ENCODE results near the gene ALG12. TPM values are rescaled to one million over a fixed set of nuclear protein-coding genes. Genes with fewer than 3 reads are reported as not detected.

ALG12 gene
- total RNA-seq, 2 experiments from 2014 or later, result 11.4 to 11.7 TPM

DNA sequence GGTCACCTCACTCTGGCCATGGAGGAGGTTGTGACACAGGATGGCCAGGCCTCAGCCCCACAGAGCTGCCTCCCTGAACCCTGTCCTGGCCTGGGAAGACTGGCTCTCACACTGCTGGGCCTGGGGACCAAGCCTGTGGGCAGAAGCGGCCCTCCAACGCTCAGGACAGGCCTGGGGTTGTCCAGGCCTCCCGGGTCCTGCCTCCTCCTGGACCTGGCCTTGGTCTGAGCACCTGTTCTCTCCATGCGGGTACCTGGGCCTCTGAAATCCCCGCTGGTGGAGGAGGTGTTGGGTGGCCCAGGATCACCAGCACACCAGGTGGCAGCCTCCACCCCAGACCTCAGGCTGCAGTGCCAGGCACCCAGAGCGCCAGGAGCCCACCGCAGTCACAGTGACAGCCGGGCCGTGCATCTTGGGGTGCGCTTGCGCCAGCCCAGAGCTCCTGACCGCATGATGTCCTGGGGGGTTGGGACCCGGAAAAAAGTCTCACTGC lies 26.2 kb upstream of the ALG12 start:
- ChIA-PET CTCF (ENCODE audit: unreplicated experiment) (no interaction called here), POLR2A (no interaction called here)
- no peak overlapping the region for H2AFZ ChIP-seq (ENCODE audit: low read length)
- H3K4me3 ChIP-seq (ENCODE audit: low read depth, low read length, poor library complexity, severe bottlenecking), result no peak overlapping the region
- H4K20me1 ChIP-seq (ENCODE audit: insufficient read depth, low read length), result no peaks in the 10 kb centered on the region
- no peaks in the 10 kb centered on the region for H3K9me2 ChIP-seq (ENCODE audit: insufficient read depth, low read length)
- no TSS peak for BruUV-seq (replicated peaks)
- H3K9me3 ChIP-seq (ENCODE audit: low read length), result 0 out of 2 replicates have a peak, but pooled peaks cover 9% of the 10 kb centered on the region
- H3K27ac ChIP-seq (ENCODE audit: low read depth, low read length, poor library complexity, severe bottlenecking), result peak overlapping the region; percentile 77
- no peak for TF ChIP-seq EZH2phosphoT487 (IDR thresholded peaks at IDR 0.05; ENCODE audit: borderline replicate concordance, low read depth, low read length)
- TF ChIP-seq, protein P1, sequence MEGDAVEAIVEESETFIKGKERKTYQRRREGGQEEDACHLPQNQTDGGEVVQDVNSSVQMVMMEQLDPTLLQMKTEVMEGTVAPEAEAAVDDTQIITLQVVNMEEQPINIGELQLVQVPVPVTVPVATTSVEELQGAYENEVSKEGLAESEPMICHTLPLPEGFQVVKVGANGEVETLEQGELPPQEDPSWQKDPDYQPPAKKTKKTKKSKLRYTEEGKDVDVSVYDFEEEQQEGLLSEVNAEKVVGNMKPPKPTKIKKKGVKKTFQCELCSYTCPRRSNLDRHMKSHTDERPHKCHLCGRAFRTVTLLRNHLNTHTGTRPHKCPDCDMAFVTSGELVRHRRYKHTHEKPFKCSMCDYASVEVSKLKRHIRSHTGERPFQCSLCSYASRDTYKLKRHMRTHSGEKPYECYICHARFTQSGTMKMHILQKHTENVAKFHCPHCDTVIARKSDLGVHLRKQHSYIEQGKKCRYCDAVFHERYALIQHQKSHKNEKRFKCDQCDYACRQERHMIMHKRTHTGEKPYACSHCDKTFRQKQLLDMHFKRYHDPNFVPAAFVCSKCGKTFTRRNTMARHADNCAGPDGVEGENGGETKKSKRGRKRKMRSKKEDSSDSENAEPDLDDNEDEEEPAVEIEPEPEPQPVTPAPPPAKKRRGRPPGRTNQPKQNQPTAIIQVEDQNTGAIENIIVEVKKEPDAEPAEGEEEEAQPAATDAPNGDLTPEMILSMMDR (conservative IDR thresholded peaks at IDR 0.05; ENCODE audit: low read length), result no peak
- H3K4me1 ChIP-seq (ENCODE audit: insufficient read depth, low read length, poor library complexity, severe bottlenecking), result peaks cover 27% of the 10 kb centered on the region
- intact Hi-C loops (cut with micrococcal nuclease; ENCODE audit: unreplicated experiment), result no loop called here
- H3K79me2 ChIP-seq (ENCODE audit: insufficient read depth, low read depth, low read length), result no peaks in the 10 kb centered on the region
- no peak overlapping the region for H3K4me2 ChIP-seq (ENCODE audit: low read length)
- no peaks in the 10 kb centered on the region for H3K36me3 ChIP-seq (ENCODE audit: insufficient read depth, low read length)
- no peak for DNase-seq (ENCODE audit: low spot score)

- Histone ChIP-seq H3K9me2 (ENCODE audit: insufficient read depth, low read length) (no peaks in the 10 kb centered on the region), H3K27ac (ENCODE audit: low read depth, low read length, poor library complexity, severe bottlenecking) (peak overlapping the region; percentile 77), H2AFZ (ENCODE audit: low read length) (no peak overlapping the region), H3K4me2 (ENCODE audit: low read length) (no peak overlapping the region), H3K36me3 (ENCODE audit: insufficient read depth, low read length) (no peaks in the 10 kb centered on the region), H3K79me2 (ENCODE audit: insufficient read depth, low read depth, low read length) (no peaks in the 10 kb centered on the region), H3K4me3 (ENCODE audit: low read depth, low read length, poor library complexity, severe bottlenecking) (no peak overlapping the region), H4K20me1 (ENCODE audit: insufficient read depth, low read length) (no peaks in the 10 kb centered on the region), H3K9me3 (ENCODE audit: low read length) (0 out of 2 replicates have a peak, but pooled peaks cover 9% of the 10 kb centered on the region), H3K4me1 (ENCODE audit: insufficient read depth, low read length, poor library complexity, severe bottlenecking) (peaks cover 27% of the 10 kb centered on the region)
- no peak for TF ChIP-seq EZH2phosphoT487 (IDR thresholded peaks at IDR 0.05; ENCODE audit: borderline replicate concordance, low read depth, low read length)
- TF ChIP-seq, protein P1 (conservative IDR thresholded peaks at IDR 0.05; ENCODE audit: low read length), result no peak
- ChIA-PET CTCF (ENCODE audit: unreplicated experiment) (no interaction called here), POLR2A (no interaction called here)
- DNase-seq (ENCODE audit: low spot score), result no peak
- no TSS peak for BruUV-seq (replicated peaks)
- intact Hi-C loops (cut with micrococcal nuclease; ENCODE audit: unreplicated experiment), result no loop called here
Measured at GRCh38 chr22:49943771-49944398, 25.6 kb upstream of the ALG12 start.

DNA sequence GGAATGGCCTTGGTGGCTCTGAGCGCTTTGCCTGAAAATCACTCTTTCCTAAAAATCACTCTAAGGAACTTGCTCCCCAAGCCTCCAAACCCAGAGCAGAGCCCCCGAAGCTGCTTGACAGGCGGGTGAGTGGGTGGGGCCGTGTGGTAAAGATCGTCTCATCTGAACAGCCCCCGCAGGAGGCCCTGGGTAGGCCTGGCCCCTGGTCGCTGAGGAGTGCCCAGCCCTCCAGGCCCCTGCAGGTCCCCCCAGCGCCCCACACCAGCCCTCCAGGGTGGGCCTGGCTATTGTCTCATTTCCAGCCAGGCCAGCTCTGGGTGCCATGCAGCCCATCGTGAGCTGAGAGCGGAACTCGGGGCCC lies 25.1 kb upstream of the ALG12 start:
- H3K79me2 ChIP-seq (ENCODE audit: insufficient read depth, low read depth, low read length), result no peaks in the 10 kb centered on the region
- intact Hi-C loops (cut with micrococcal nuclease; ENCODE audit: unreplicated experiment), result no loop called here
- no TSS peak for BruUV-seq (replicated peaks)
- no peaks in the 10 kb centered on the region for H3K36me3 ChIP-seq (ENCODE audit: insufficient read depth, low read length)
- ChIA-PET POLR2A (no interaction called here), CTCF (ENCODE audit: unreplicated experiment) (no interaction called here)
- TF ChIP-seq, protein P1 (conservative IDR thresholded peaks at IDR 0.05; ENCODE audit: low read length), result no peak
- no peak for TF ChIP-seq EZH2phosphoT487 (IDR thresholded peaks at IDR 0.05; ENCODE audit: borderline replicate concordance, low read depth, low read length)
- H3K4me3 ChIP-seq (ENCODE audit: low read depth, low read length, poor library complexity, severe bottlenecking), result no peak overlapping the region
- H3K4me2 ChIP-seq (ENCODE audit: low read length), result no peak overlapping the region
- no peak for DNase-seq (ENCODE audit: low spot score)
- H3K9me3 ChIP-seq (ENCODE audit: low read length), result 0 out of 2 replicates have a peak, but pooled peaks cover 9% of the 10 kb centered on the region
- peak overlapping the region; percentile 77 for H3K27ac ChIP-seq (ENCODE audit: low read depth, low read length, poor library complexity, severe bottlenecking)
- H2AFZ ChIP-seq (ENCODE audit: low read length), result no peak overlapping the region
- H4K20me1 ChIP-seq (ENCODE audit: insufficient read depth, low read length), result no peaks in the 10 kb centered on the region
- no peaks in the 10 kb centered on the region for H3K9me2 ChIP-seq (ENCODE audit: insufficient read depth, low read length)
- peaks cover 25% of the 10 kb centered on the region for H3K4me1 ChIP-seq (ENCODE audit: insufficient read depth, low read length, poor library complexity, severe bottlenecking)

All from OCI-LY7 (cell line).